OCI-LY7 (cell line): ENCODE data around the gene SLC20A1. TPM values are rescaled to one million over a fixed set of nuclear protein-coding genes. Genes with fewer than 3 reads are reported as not detected.

Experiments
- BruUV-seq: library from RNA; stranded (reverse); fragments of 400-500 nt; replicated peaks from 2 replicates; lab custom pipeline; 2021; lab: Mats Ljungman, UMichigan
- CTCF ChIA-PET: fragments of 300-600 bp; sonication (Branson Sonifier 250); formaldehyde crosslinking; loops from one replicate; lab custom pipeline; 2022; ENCODE audit warnings: antibody characterized with exemption; ENCODE audit not compliant: unreplicated experiment; lab: Charles Lee
- POLR2A ChIA-PET: fragments of 300-600 bp; sonication (Branson Sonifier 250); formaldehyde crosslinking; loops from one replicate; lab custom pipeline; 2022; ENCODE audit warnings: antibody characterized with exemption; lab: Charles Lee
- DNase-seq: peaks from one replicate; pipeline ENCODE4 v3.0.0-alpha.2; 2015; ENCODE audit warnings: low spot score
- H2AFZ ChIP-seq: fragments of 200-600 bp; sonication (generic), shearing (Covaris generic); 2 replicates; pipeline ENCODE4 v1.6.1; 2014; ENCODE audit warnings: mild to moderate bottlenecking, antibody characterized with exemption, low read length, moderate library complexity
- H3K27ac ChIP-seq: fragments of 200-600 bp; sonication (generic); 2 replicates; pipeline ENCODE4 v1.5.1; 2014; ENCODE audit warnings: mixed run types, low read depth, mild to moderate bottlenecking, moderate library complexity, low read length, inconsistent platforms; ENCODE audit not compliant: poor library complexity, severe bottlenecking
- H3K36me3 ChIP-seq: fragments of 200-600 bp; sonication (generic); 2 replicates; pipeline ENCODE4 v1.6.1; 2014; ENCODE audit warnings: mild to moderate bottlenecking, antibody characterized with exemption, low read length, moderate library complexity, mixed read lengths; ENCODE audit not compliant: insufficient read depth
- H3K4me1 ChIP-seq: fragments of 200-600 bp; sonication (generic); 2 replicates; pipeline ENCODE4 v1.5.1; 2014; ENCODE audit warnings: mild to moderate bottlenecking, low read length; ENCODE audit not compliant: insufficient read depth, poor library complexity, severe bottlenecking
- H3K4me2 ChIP-seq: fragments of 200-600 bp; sonication (generic); 2 replicates; pipeline ENCODE4 v1.6.1; 2014; ENCODE audit warnings: mild to moderate bottlenecking, low read length
- H3K4me3 ChIP-seq: fragments of 200-600 bp; sonication (generic); 2 replicates; pipeline ENCODE4 v1.5.1; 2014; ENCODE audit warnings: mild to moderate bottlenecking, low read depth, low read length; ENCODE audit not compliant: poor library complexity, severe bottlenecking
- H3K79me2 ChIP-seq: fragments of 200-600 bp; sonication (generic); 2 replicates; pipeline ENCODE4 v1.6.1; 2016; ENCODE audit warnings: low read depth, mild to moderate bottlenecking, low read length, moderate library complexity, mixed read lengths; ENCODE audit not compliant: insufficient read depth
- H3K9me2 ChIP-seq: fragments of 200-600 bp; sonication (generic); 2 replicates; pipeline ENCODE4 v1.6.1; 2016; ENCODE audit warnings: mild to moderate bottlenecking, low read length, mixed read lengths; ENCODE audit not compliant: insufficient read depth
- H3K9me3 ChIP-seq: fragments of 200-600 bp; sonication (generic); 2 replicates; pipeline ENCODE4 v1.6.1; 2014; ENCODE audit warnings: mild to moderate bottlenecking, mixed run types, low read length, mixed read lengths
- H4K20me1 ChIP-seq: fragments of 200-600 bp; sonication (generic); 2 replicates; pipeline ENCODE4 v1.6.1; 2014; ENCODE audit warnings: mild to moderate bottlenecking, antibody characterized with exemption, low read length, moderate library complexity, mixed read lengths; ENCODE audit not compliant: insufficient read depth
- CTCF ChIP-seq: fragments of 200-600 bp; sonication (generic); conservative IDR thresholded peaks from 2 replicates; pipeline ENCODE4 v1.5.1; 2014; ENCODE audit warnings: mild to moderate bottlenecking, antibody characterized with exemption, low read length, moderate library complexity, mixed read lengths
- EZH2phosphoT487 ChIP-seq: fragments of 200-600 bp; sonication (generic); IDR thresholded peaks from 2 replicates; pipeline ENCODE4 v1.6.1; 2018; ENCODE audit warnings: low read depth, borderline replicate concordance, mild to moderate bottlenecking, mixed run types, antibody characterized with exemption, low read length, moderate library complexity, mixed read lengths
- intact Hi-C: fragments of 100-400 bp; cut with micrococcal nuclease; formaldehyde crosslinking; loops from one replicate; pipeline ENCODE4 v1.10.0; 2022; ENCODE audit not compliant: unreplicated experiment
- total RNA-seq, 2 experiments: library from RNA; depleted of rRNA in 1 of 2; stranded (reverse); fragments of >200 nt in 1 of 2; shearing (Covaris generic) in 1 of 2; gene quantifications; 2 replicates each; pipeline ENCODE4 v1.2.3, GENCODE V29; 2014 to 2022

The SLC20A1 gene
- total RNA-seq, 2 experiments from 2014 or later = 64.8 to 89.5 TPM

- Histone ChIP-seq H3K9me3 (no peaks in the 10 kb centered on the region), H3K36me3 (peaks cover 14% of the 10 kb centered on the region), H3K4me1 (no peaks in the 10 kb centered on the region), H4K20me1 (no peaks in the 10 kb centered on the region), H3K79me2 (no peaks in the 10 kb centered on the region), H3K4me3 (no peak overlapping the region), H3K4me2 (no peak overlapping the region), H3K9me2 (no peaks in the 10 kb centered on the region), H3K27ac (no peak overlapping the region), H2AFZ (no peak overlapping the region)
- CTCF ChIA-PET = interaction anchor here (0.9 kb wide), 1 partner anchor 12 kb away, joined by 3 read pairs; no protein-coding TSS in a partner anchor
- TF ChIP-seq CTCF = no peak
- TF ChIP-seq EZH2phosphoT487 = no peak
- no TSS peak for BruUV-seq
- intact Hi-C loops = no loop called here
- POLR2A ChIA-PET = no interaction called here
- DNase-seq = no peak
These were observed 23.9 kb downstream of the SLC20A1 start for GRCh38 chr2:112669667-112670066.

GRCh38 chr2:112670252-112671022 is 24.7 kb downstream of the SLC20A1 start:
- Histone ChIP-seq H3K27ac (no peak overlapping the region), H3K4me1 (no peaks in the 10 kb centered on the region), H3K36me3 (peaks cover 6% of the 10 kb centered on the region), H4K20me1 (no peaks in the 10 kb centered on the region), H3K4me3 (no peak overlapping the region), H3K9me2 (no peaks in the 10 kb centered on the region), H3K4me2 (no peak overlapping the region), H2AFZ (no peak overlapping the region), H3K9me3 (no peaks in the 10 kb centered on the region), H3K79me2 (no peaks in the 10 kb centered on the region)
- TF ChIP-seq EZH2phosphoT487 (no peak), CTCF (no peak)
- CTCF ChIA-PET = interaction anchor here (0.9 kb wide), 1 partner anchor 11 kb away, joined by 3 read pairs; no protein-coding TSS in a partner anchor
- intact Hi-C loops = no loop called here
- BruUV-seq = no TSS peak
- POLR2A ChIA-PET = interaction anchor here (0.5 to 1.4 kb wide), 4 partner anchors 20 to 1018 kb away, joined by 3 to 4 read pairs (median 4); no protein-coding TSS in a partner anchor
- no peak for DNase-seq

GRCh38 chr2:112671801-112672200 is 26.1 kb downstream of the SLC20A1 start:
- Histone ChIP-seq H3K36me3 (peaks cover 3% of the 10 kb centered on the region; the same call in 1 of the 2 replicates), H3K4me2 (no peak overlapping the region), H4K20me1 (no peaks in the 10 kb centered on the region), H3K4me1 (no peaks in the 10 kb centered on the region), H3K9me2 (no peaks in the 10 kb centered on the region), H3K4me3 (no peak overlapping the region), H3K27ac (no peak overlapping the region), H2AFZ (no peak overlapping the region), H3K9me3 (no peaks in the 10 kb centered on the region), H3K79me2 (no peaks in the 10 kb centered on the region)
- TF ChIP-seq CTCF (no peak), EZH2phosphoT487 (no peak)
- intact Hi-C loops = no loop called here
- DNase-seq = no peak
- ChIA-PET CTCF (no interaction called here), POLR2A (interaction anchor here (1.3 kb wide), 1 partner anchor 19 kb away, joined by 4 read pairs; no protein-coding TSS in a partner anchor)
- no TSS peak for BruUV-seq
